HG02610 (cell line): Measurements from ENCODE around the gene OSGEP.
"Not testable (repeated sequence)": the region's sequence is repeated elsewhere in the genome, so short reads cannot be mapped to it uniquely, and the experiment has no call there.

Source experiments
- ATAC-seq: cut with Tn5 transposase; IDR thresholded peaks from one replicate; pipeline ENCODE4 v1.9.1; 2021; ENCODE audit warnings: mild to moderate bottlenecking, moderate library complexity; ENCODE audit not compliant: unreplicated experiment

The OSGEP gene

GRCh38 chr14:20469890-20470602 is 15.4 kb upstream of the OSGEP start:
- peak; percentile 53 for ATAC-seq

GRCh38 chr14:20469242-20469889 is 14.8 kb upstream of the OSGEP start, which contains the start of gene PNP:
Gene PNP (plus strand): TSS chr14:20469406. CDS start chr14:20469525, 119 bp downstream.
- ATAC-seq: peak; percentile 94

GRCh38 chr14:20468764-20469241 is 14.2 kb upstream of the OSGEP start:
- no peak for ATAC-seq

DNA sequence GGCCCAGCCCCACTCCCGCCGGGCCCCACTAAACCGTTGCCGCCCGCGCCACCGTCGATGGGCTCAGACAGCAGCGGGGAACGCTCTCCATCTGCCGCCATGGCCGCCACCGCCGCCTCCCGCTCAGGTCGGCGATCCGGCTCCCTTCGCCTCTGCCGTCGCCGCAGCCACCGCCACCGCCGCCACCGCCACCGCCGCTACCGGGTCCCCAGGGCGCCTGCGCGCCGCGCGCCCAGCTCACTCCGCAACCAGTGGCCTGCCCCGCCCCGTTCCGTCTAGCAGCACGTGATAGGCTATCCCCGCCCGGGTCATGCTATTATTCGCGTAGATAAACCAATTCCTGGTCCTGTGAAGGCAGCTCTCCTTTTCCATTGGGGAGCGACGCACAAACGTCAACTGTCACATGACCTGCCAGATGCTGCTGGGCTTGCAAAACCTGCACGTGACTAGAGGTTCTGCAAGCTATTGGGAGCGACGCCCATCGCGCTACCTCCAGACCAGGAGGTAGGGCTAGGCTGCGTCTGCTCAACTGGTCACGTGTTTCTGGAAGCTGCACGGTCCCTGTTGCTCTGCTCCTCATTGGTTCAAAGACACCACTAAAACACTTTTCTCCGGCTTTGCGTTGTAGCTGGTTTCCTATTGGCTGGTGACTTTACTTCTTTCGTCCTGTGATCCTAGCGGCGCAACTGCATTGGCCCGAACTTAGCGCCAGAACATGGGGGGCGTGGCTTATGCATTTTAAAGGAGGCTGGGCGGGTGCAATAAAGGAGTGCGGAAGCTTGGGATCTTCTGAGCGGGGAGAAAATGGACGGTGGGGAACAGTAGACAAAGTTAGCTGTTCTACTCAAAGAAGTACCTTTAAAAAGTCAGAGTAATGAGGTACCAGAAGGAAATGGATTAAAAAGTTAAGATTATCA is 6.9 kb upstream of the OSGEP start, which contains the start of gene PIP4P1:
Gene PIP4P1 (minus strand): TSS at position 210 of the 917 bp plus-strand sequence. CDS start 109 bp downstream, at position 101.
- ATAC-seq: peak; percentile 94

GRCh38 chr14:20460458-20461224 is 6.0 kb upstream of the OSGEP start:
- ATAC-seq: no peak

- ATAC-seq: no peak
Observed at GRCh38 chr14:20458031-20458789, 3.6 kb upstream of the OSGEP start.

- ATAC-seq: no peak
Observed at GRCh38 chr14:20456971-20457370, 2.4 kb upstream of the OSGEP start.

GRCh38 chr14:20455355-20456300 is 1.0 kb upstream of the OSGEP start:
- ATAC-seq: peak; percentile 44

DNA sequence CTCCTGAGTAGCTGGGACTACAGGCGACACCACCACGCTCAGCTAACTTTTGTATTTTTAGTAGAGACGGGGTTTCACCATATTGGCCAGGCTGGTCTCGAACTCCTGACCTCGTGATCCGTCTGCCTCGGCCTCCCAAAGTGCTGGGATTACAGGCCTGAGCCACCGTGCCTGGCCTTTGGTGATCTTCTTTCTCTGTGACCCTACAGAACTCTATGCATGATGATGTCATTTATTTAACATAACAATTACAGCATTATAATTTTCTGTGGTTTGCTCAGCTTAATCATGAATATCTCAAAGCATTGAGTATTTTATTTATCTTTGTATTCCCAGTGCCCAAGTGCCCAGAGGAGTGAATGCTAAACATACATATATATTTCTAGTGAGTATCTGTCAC is 1.8 kb downstream of the OSGEP start:
- not testable (repeated sequence) for ATAC-seq

- ATAC-seq: no peak
Observed at GRCh38 chr14:20446889-20447288, 7.7 kb downstream of the OSGEP start.

DNA sequence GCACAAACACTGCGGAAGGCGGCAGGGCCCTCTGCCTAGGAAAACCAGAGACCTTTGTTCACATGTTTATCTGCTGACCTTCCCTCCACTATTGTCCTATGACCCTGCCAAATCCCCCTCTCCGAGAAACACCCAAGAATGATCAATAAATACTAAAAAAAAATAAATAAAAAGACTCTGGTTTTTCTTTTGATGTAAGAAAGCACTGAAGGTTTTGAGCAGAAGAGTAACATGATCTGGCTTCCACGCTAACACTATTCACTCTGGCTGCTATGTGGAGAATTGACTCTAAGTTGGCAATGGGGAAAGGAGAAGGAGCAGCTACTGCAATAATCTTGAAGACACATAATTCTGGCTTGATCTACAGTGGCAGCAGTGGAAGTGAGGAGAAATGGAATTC is 11.0 kb downstream of the OSGEP start:
- not testable (repeated sequence) for ATAC-seq

DNA sequence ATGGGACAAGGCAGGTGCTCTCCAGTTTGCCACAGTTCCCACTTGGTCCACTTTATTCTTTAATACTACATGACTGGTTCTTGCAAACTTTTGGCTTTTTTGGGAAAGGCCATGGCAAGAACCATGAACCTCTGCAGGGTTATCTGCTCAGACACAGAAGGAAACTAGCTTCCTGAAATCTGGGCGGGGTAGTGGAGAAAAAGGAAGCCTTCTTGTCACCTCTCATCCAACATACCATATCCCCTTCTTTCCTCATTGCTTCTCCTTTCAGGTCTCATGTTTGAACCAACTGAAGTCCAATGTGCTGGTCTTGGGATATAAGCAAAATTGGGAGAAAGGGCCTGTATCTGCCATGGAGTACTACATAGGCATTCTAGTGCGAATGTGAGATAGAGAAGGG is 13.2 kb downstream of the OSGEP start:
- ATAC-seq: no peak

DNA sequence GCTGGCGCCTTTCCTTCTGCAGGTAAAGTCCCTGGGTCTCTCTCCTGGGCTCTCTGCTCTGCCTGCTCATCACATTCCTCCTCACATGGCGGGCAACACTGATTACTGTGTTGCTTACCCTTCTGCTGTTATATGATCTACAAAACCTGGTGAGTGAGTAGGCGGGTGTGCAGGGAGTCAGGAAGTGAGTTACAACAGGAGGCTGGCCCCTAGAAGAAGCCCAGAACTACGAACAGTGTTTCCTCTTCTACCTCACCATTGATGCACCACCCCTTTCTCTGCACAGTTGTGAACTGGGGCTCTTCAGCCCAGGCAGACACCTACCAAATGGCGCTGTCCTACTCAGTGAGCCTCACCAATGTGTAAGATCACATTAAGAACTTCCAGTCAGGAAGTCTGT is 13.7 kb downstream of the OSGEP start:
- no peak for ATAC-seq

DNA sequence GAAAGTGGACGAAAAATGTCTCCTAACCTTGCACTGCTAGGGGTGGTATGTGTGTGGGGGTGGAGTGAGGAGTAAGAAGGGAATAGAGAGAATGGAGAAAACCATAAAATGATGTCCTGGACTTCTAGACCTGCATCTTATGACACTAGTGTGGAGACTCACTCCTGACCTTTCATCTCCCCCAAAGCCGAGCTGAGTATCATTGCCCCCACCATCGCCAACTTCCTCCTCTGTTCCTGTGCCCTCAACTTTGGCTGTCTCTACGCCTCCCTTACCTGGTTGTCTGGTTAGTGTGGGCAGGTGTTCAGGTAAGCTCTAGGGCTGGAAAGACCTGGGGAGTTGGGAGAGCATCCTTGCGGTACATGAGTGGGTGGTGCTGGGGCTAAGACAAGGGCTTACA is 14.1 kb downstream of the OSGEP start:
- ATAC-seq: no peak

GRCh38 chr14:20438664-20439063 is 15.9 kb downstream of the OSGEP start:
- ATAC-seq: no peak

GRCh38 chr14:20436363-20436755 is 18.3 kb downstream of the OSGEP start:
- ATAC-seq: no peak

GRCh38 chr14:20435582-20436362 is 18.8 kb downstream of the OSGEP start, which contains the start of gene KLHL33:
Gene KLHL33 (minus strand): TSS chr14:20436166. CDS start chr14:20435811, 355 bp downstream.
- no peak for ATAC-seq
